HG03060 (cell line): ENCODE measurements around the gene OR4D10.

ENCODE experiments used
- ATAC-seq: cut with Tn5 transposase; IDR thresholded peaks from one replicate; pipeline ENCODE4 v1.9.1; 2021; ENCODE audit warnings: low read depth, moderate number of reproducible peaks; ENCODE audit not compliant: unreplicated experiment

The OR4D10 gene

DNA sequence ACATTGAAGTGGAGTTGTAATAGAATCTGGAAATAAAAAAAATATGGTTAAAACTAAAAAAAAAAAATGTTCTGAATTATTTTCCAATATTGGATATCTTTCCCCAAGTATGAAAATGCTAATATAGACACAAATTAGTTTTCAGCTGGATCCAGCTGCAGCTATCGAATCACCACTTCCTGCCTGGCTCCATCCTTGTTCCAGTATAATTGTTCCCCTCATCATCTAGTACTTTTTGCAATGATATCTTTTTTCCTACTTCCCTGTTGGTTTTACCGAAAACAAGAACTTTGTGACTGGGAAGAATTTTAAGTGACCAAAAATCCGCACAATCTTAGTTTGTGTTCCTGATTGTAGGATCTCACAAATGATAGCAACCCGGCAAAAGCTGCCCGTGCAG is 47.6 kb downstream of the OR4D10 start:
- ATAC-seq, result no peak

- ATAC-seq, result no peak
Measured at GRCh38 chr11:59523541-59523940, 50.4 kb downstream of the OR4D10 start.

GRCh38 chr11:59528711-59529110 is 55.6 kb downstream of the OR4D10 start:
- no peak for ATAC-seq
